Endothelial cell of hepatic sinusoid (primary cell): ENCODE results near the gene CETN3.
"Not testable (repeated sequence)": the region's sequence is repeated elsewhere in the genome, so short reads cannot be mapped to it uniquely, and the experiment has no call there.

Experiments used
- in situ Hi-C: cut with HindIII; loops from 2 replicates; pipeline ENCODE4 v1.10.0; 2017; ENCODE audit warnings: low sequenced_read_pairs

CETN3 gene

DNA sequence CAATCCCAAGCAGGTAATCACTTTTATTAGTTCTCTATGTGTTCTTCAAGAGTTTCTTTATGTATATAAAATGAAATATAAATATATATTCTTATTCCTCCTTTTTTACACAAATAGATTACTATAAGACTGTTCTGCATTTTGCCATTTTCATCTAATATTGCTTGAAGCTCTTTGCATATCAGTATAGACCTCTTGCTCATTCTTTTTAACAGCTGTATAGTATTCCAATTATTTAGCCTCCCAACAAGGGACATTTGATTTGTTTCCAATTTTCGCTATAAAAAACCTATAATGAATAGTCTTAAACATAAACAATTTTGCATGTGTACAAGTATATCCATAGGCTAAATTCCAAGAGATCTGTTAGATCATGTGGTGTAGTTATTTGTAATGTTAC, 25.2 kb downstream of the CETN3 start:
- in situ Hi-C loops, result loop anchor here (25.0 kb wide), 1 partner anchor 1647 kb away; no protein-coding TSS in a partner anchor

- in situ Hi-C loops, result loop anchor here (25.0 kb wide), 1 partner anchor 1647 kb away; no protein-coding TSS in a partner anchor
Observed at GRCh38 chr5:90383903-90384302, 25.7 kb downstream of the CETN3 start.

GRCh38 chr5:90381213-90381929, 28.2 kb downstream of the CETN3 start:
- in situ Hi-C loops, result loop anchor here (25.0 kb wide), 1 partner anchor 1644 kb away; no protein-coding TSS in a partner anchor

DNA sequence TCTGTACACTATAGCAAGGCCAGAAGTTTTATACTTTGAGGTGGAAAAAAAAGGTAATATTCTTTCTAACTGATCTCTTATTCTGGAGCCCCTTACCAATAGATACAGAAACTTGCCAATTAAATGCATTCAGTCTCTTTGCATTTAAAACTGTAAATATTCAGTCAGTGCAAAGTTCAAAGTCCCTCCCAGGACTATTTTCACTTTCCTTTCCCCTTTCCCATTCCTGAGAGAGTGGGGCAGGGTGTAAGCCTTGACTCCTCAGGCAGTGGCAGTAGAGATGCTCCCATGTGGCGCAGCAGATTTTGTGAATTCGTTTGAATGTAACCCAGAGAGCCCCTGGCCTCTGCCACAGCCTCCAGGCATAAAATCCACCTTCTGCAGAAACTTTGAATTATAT, 29.9 kb downstream of the CETN3 start:
- in situ Hi-C loops, result loop anchor here (25.0 kb wide), 1 partner anchor 1642 kb away; no protein-coding TSS in a partner anchor

DNA sequence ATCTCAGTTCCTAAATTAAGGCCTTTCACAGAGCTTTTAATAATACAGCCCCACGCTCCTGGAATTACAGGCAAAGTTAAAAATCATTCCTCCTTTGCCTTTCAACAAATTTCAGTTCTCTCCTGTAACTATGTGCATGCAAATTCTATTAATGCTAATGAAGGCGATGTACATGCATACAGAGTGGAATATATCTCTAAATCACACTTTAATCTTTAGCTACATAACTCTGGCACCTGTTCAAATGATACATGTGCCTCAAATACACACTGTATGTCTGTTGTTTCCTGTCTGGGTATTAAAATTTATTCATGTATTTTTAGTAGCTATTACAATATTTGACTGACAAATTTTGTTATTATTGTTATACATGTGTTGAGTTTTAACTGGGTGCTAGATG, 30.8 kb downstream of the CETN3 start:
- in situ Hi-C loops, result loop anchor here (25.0 kb wide), 1 partner anchor 1641 kb away; no protein-coding TSS in a partner anchor

GRCh38 chr5:90371269-90371668, 38.3 kb downstream of the CETN3 start:
- in situ Hi-C loops, result not testable (repeated sequence)

GRCh38 chr5:90368454-90369246, 40.9 kb downstream of the CETN3 start:
- in situ Hi-C loops, result no loop called here

GRCh38 chr5:90367879-90368278, 41.7 kb downstream of the CETN3 start:
- in situ Hi-C loops, result no loop called here

DNA sequence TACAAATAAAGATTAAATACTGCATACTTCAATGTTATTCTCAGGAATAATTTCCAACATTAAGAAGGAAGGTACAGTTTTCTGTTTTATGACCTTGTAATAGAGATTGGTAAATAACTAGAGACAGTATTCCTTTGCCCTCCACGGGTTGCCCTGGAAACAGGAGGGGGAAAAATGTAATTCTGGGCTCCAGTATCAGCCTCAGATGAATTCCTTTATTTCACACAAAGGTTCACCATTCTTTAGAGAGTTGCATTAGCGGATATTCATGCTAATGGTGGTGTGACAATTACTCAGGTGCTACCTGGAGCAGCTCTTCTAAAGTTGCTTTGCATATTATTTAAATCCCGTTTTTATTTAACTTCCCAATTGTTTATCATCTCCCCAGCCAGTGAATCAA, 42.6 kb downstream of the CETN3 start:
- in situ Hi-C loops, result no loop called here

DNA sequence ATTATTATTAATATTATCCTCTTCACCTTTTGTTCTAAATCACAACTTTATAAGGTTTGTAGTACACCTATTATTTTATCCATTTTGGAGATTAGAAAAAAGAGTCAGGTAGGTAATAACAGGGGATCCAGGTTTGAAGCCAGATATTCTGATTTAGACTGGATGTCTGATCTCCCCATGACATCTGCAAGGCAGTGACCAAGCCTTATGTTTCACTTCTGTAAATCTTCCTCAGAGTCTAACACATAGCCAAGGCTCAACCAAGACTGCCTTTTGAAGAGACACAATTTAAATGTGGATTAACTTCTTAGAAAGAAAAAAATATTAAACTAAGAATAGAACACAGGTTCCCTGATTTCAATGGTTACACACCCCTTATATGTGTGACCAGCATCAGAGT, 44.2 kb downstream of the CETN3 start:
- in situ Hi-C loops, result no loop called here

- in situ Hi-C loops, result no loop called here
Observed at GRCh38 chr5:90359073-90359920, 50.3 kb downstream of the CETN3 start.

DNA sequence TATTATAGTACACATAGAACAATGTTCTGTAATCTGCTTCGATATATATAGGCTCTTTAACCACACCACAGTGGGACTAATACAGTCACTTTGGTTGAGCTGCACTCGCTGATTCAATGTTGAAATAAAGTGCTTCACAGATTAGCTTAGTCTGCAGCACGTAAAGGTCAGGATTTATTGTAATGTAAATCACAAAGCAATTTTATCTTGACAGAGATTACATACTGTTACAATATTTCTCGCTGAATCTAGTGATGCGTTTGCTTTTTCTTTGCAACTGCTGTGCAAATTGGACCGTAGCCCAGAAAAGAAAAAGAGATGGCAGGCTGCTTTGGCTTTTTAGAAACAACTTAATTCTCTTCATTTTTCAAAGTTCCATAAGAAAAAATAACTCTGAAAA, 52.9 kb downstream of the CETN3 start:
- in situ Hi-C loops, result no loop called here

DNA sequence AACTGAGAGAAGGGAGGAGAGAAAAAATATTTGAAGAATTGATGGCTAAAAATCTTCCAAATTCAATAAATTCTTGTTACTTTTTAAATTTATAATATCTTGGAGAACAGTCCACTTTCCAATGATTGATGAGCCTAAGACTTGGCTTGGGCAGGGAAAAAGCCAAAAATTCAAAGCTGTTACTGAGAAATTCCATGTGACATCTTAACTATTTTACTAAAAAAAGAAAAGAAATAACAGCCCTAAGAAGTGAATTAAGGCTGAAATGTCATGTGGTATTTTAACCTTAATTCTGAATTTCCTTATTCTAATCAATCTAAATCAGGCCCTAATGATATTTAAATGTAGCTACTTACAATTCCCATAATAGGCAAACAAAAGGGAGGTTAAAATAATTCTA, 53.4 kb downstream of the CETN3 start:
- in situ Hi-C loops, result no loop called here

GRCh38 chr5:90355635-90356034, 53.9 kb downstream of the CETN3 start:
- in situ Hi-C loops, result no loop called here

DNA sequence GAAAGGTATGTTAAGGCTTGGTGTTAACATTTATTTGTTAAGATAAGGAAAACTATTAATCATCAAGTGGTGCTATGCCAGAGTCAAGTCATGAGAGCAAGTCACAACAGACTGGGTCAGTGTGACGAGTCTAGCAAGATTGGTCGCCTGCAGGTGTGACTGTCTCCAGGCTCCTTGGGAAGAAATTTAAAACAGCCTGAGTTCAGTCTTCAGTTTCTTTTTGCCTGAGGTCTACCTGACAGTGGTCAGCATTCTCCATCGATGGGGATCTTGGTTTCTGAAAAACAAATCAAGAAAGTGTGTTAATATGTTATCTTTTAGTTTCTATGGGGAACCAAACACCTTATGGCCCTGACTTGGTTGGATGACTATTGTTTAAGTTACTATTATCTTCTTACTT, 56.3 kb downstream of the CETN3 start:
- in situ Hi-C loops, result no loop called here

GRCh38 chr5:90351101-90351500, 58.5 kb downstream of the CETN3 start:
- in situ Hi-C loops, result no loop called here

DNA sequence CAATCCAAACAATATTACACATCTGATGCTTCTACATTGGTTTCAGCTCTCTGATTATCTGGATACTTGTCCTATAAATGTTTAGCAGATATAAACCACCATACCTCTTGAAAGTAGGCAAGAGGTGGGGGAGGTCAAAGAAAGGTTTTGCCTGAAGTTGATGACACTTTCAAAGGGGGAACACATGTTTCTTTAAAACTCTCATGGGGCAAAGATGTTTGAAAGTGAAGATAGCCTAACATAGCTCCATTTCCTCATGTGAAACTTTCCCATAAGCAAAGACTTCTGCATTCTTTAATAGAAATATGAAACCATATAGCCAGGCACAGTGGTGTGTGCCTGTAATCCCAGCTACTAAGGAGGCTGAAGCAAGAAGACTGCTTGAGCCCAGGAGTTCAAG, 62.1 kb downstream of the CETN3 start:
- in situ Hi-C loops, result no loop called here

GRCh38 chr5:90345684-90346083, 63.9 kb downstream of the CETN3 start:
- in situ Hi-C loops, result no loop called here

DNA sequence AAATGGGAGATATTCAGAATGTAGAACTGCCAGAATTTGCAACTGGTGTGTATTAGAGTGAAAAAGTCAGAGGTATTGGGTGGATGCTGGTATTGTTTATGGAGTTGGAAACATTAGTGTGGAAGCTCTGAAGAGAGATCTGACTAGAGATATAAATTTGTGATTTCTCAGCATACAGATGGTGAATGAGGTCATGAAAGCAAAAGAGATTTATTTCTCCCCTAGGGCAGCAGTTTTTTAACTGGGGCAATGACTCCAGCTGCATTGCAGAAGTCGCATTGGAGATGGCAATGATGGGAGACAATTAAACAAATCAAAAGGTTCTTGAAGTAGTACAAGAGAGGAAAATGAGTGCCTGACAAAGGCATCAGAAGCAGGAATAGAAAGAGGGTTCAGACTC, 64.9 kb downstream of the CETN3 start:
- in situ Hi-C loops, result no loop called here

GRCh38 chr5:90343731-90344130, 65.8 kb downstream of the CETN3 start:
- in situ Hi-C loops, result not testable (repeated sequence)

DNA sequence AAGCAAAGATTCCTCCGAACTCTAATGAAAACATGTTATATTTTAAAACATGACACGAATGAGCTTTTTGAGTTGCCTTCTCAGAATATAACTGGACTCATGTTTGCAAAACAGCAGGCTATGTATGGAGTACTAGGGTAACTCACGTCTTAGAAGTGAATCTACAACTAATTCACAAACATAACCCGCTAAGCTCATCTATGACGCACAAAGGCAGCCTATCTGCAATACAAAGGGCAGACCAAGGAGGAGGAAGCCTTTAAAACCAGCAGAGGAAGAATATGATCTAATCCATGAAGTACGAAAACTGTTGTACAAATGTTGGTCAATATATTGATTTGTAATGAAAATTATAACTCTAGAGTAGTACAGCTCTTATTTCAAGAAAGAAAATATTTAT, 67.0 kb downstream of the CETN3 start:
- in situ Hi-C loops, result no loop called here
